Nucleus accumbens (tissue), 56 donors: ENCODE results near the gene TRAF5.
"Not testable (repeated sequence)": the region's sequence is repeated elsewhere in the genome, so short reads cannot be mapped to it uniquely, and the experiment has no call there.

Experiments
- DNase-seq, 56 donors: peaks; one replicate each; lab custom pipeline; 2025; lab: John Stamatoyannopoulos, UW

TRAF5 gene

GRCh38 chr1:211343607-211344006 is 17.0 kb downstream of the TRAF5 start:
- no peak for DNase-seq

- DNase-seq, result no peak
Measured at GRCh38 chr1:211344152-211344618, 17.6 kb downstream of the TRAF5 start.

- no peak for DNase-seq
Measured at GRCh38 chr1:211345719-211346118, 19.1 kb downstream of the TRAF5 start.

- no peak for DNase-seq
Measured at GRCh38 chr1:211347077-211347844, 20.6 kb downstream of the TRAF5 start.

- no peak for DNase-seq
Measured at GRCh38 chr1:211348547-211348946, 21.9 kb downstream of the TRAF5 start.

- no peak for DNase-seq
Measured at GRCh38 chr1:211349741-211350140, 23.1 kb downstream of the TRAF5 start.

GRCh38 chr1:211352055-211352454 is 25.4 kb downstream of the TRAF5 start:
- DNase-seq, result not testable (repeated sequence)

- no peak for DNase-seq
Measured at GRCh38 chr1:211352465-211352864, 25.8 kb downstream of the TRAF5 start.

GRCh38 chr1:211352985-211353515 is 26.4 kb downstream of the TRAF5 start:
- DNase-seq, result no peak

GRCh38 chr1:211353562-211354212 is 27.1 kb downstream of the TRAF5 start:
- DNase-seq, result no peak

- no peak for DNase-seq
Measured at GRCh38 chr1:211355873-211356272, 29.2 kb downstream of the TRAF5 start.

- peak in 23 of 56 donors; percentile 1 to 57 (median 16) for DNase-seq
Measured at GRCh38 chr1:211356723-211357407, 30.2 kb downstream of the TRAF5 start.

GRCh38 chr1:211358685-211359084 is 32.1 kb downstream of the TRAF5 start:
- DNase-seq, result no peak

- DNase-seq, result no peak
Measured at GRCh38 chr1:211359876-211360275, 33.2 kb downstream of the TRAF5 start.

GRCh38 chr1:211361202-211361601 is 34.6 kb downstream of the TRAF5 start:
- DNase-seq, result no peak

- DNase-seq, result no peak
Measured at GRCh38 chr1:211369640-211370039, 43.0 kb downstream of the TRAF5 start.

GRCh38 chr1:211370669-211371068 is 44.0 kb downstream of the TRAF5 start:
- DNase-seq, result no peak

GRCh38 chr1:211371406-211372105 is 44.9 kb downstream of the TRAF5 start:
- no peak for DNase-seq

- DNase-seq, result no peak
Measured at GRCh38 chr1:211372463-211372862, 45.8 kb downstream of the TRAF5 start.

- no peak for DNase-seq
Measured at GRCh38 chr1:211375146-211375818, 48.6 kb downstream of the TRAF5 start.
